ACHN (cell line): ENCODE measurements around the gene BCOR.

Experiments used
- DNase-seq: peaks from one replicate; pipeline ENCODE4 v3.0.0-alpha.2; 2015
- in situ Hi-C: cut with HindIII; loops from 2 replicates; pipeline ENCODE4 v1.10.0; 2017; ENCODE audit warnings: low sequenced_read_pairs, low pct_ligation_motif_present, low pct_unique_long_range_greater_than_20kb

BCOR gene

DNA sequence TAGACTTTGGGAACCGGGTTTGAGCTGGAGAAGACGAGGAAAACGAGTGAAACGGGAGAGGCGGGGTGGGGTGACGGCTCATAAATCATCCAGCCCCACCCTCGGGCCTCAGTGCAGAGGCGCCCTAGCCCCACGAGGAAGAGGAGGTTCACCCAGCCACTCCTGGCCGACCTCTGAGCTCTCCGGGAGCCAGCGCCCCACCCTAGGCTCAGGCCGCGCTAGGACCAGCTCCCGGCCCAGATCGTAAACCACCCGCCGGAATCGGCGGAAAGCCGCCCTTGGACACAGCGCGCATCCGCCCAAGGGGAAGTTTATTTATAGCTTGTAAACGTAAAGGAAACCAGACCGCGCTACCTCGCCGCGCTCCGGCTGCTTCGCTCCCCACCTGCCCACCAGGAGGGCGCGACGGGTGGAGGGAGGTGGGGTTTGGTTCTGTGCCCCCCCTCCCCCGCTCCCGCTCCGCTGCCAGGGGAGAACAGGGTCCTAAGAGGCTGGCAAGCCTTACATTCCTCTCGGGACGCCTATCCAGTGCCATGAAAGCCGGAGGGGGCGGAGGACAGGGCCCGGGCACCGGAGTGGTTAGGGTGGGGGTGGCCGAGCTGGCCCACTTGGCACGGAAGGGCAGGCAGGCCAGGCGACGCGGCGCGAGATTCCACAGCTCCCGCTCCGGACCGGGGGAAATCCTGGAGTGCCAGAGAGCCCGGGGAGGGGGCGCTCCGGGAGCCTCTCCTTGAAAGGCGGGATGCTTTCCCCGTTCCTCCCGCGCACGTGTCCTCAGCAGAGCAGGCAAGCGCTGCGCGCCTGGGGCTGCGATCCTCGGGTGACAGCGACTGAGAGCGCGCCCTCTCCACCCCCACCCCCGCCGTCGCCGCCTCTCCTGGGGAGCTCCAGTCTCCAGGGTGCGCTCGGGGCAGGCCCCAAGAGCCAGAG, 84.2 kb downstream of the BCOR start:
- in situ Hi-C loops = no loop called here
- peak; percentile 19 for DNase-seq

DNA sequence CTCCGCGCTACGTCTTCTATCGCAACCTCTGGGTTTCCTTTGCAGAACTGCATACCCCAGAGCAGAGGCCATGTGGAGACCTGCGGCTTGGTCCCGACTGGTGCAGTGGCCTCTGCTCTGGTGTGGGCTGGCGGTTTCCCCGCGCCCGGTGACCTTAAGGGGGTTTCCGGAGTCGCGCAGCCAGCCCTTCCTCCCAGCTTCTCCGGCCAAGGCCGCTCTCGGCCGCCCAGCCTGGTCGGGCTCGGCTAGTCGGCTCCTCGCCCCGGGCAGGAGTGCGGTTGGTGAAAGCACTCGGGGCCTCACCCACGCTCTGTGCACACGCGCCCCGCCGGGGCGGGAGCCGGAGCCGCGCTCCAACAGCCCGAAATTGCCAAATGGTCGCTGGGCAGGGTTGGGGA, 84.9 kb downstream of the BCOR start:
- in situ Hi-C loops = no loop called here
- no peak for DNase-seq

DNA sequence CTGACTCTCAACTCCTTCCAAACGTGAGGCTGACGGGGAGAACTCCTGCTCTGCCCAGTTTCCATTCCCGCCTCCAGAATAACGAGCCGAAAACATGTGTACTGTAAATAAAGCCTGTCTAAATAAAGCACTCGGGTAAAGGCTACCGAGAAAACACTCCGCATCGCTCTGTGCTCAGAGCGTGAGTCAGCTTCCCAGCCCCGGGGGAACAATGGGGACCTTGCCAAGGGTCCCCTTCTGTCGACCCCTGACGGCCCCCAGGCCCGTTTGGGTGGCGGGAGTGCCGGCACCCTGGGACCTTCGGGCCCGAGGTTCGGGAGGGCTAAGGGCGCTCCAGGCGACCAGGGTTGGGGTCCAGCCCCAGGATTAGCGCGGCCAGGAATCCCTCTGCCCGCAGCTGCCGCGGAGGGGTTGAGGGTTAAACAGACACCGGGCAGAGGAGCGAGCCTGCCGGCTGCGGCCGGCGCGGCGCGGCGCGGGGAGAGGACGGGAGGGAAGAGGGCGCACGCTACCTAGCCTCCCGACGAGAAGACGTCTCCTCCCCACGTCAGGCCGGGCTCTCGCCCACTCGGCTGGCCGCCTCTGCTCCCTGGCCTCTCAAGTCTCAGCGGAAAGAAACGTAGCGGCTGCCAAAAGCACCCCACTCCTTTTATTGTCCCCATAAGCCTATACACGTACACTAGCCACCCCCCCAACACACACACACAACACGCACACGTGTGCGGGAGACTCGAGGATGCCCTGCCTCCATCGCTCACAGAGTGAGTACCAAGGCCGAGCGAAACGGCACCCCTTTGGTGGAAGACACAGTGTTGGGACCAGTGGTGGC, 85.5 kb downstream of the BCOR start:
- in situ Hi-C loops = no loop called here
- DNase-seq = no peak

DNA sequence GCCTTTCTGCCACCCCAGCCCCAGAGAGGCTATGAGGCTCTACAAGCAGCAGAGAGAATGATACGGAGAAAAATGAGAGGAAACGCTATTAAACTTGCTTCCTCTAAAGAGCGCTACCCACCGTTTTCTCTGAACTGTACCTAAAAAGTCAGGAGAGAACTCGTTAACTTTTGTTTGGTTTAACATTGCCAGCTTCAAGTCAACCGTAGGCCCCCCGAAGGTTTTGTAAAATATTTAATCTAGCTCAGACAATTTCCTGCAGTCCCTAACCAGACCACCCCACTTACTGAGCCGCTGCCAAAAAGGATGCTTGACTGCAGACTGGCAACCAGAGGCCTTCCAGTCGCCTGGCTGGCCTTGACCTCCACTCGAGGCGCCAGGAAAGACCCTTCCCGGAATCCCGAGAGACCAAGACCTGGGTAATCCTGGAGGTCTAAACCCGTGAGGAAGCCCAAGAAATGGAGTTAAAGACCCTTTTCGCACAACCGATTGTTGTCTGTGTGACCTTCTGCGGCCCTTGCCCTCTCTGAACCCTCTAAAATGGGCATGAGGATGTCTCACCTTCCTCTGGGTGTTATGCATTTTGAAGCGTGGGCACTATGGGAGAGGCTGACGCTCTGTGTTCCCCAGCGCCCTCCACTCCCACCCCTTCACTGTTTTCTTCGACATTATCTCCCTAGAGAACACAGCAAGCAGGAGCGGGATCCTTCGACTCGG, 86.3 kb downstream of the BCOR start:
- in situ Hi-C loops = no loop called here
- no peak for DNase-seq

DNA sequence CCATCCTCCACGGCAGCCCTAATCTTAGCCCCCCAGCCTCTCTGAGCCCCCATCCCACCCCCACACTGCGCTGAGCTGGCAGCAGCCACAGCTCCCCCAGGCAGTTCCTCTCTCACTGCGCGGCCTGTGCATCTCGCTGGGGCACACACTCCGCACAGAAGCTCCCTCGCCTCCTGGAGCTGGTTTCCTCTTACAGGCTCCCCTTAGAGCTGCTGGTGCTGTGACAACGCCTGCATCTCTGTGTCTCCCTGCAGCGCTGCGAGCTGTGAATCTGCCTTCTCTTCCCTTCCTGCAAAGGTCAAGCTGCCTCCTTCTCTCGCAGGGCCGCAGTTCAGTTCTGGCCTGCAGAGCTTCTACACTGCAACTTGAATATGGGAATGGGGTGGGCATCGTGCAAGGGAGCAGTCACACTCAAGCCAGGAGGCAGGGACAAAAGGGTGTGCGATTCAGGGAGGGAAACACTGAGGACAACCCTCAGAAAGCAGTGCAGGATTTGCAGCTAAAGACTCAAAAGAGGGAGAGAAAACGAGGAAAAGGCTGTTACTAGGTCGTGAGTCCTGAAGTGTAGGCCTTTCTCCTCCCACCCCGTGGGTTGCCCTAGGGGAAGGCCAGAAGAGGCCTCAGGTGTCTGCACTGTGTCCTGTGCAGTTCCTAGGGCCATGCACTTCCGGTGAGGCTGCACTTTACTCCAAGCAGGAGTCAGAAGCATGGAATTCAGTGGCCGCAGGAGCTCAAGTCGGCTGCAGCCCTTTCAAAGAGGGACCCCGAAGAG, 87.0 kb downstream of the BCOR start:
- in situ Hi-C loops = no loop called here
- DNase-seq = no peak

DNA sequence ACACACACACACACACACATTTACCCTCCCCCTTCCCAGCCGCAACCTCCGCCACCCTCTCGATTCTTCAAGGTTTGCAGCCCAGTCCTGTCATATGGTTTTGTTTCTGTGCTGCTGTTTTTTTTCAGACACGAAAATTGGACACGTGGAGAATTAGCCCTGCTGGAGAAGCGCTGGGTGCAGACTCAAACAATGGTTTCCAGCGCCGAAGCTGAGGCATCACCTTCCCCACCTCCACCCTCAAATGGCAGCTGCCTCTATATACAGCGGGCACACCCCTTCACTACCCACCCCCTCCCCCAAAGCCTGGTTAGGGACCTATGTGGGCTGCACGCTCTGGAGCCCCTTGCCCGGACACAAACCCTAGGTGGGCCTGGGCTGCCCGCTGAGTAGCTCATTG, 87.9 kb downstream of the BCOR start:
- no peak for DNase-seq

DNA sequence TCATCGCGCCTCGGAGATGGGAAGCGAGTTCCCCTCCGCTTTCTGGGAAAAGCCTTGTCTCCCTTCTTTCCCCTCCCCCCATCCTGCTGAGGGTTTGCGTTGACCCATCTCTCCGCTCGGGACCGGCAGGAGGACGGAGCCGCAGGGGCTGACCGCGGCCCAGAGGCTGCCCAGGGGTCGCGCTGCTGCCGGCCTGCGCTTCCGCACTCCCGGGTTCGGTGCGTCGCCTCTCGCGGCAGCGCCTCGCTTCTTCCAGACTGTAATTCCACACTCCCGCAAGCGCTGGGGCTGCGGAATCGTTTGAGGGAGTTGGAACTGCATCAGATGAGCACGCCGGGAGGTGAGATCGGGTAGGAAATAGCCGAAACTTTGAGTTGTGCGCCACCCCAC, 88.3 kb downstream of the BCOR start:
- no peak for DNase-seq
- in situ Hi-C loops = no loop called here

More for the DNA sequence above, 87.9 kb downstream of the BCOR start:
- in situ Hi-C loops = no loop called here

DNA sequence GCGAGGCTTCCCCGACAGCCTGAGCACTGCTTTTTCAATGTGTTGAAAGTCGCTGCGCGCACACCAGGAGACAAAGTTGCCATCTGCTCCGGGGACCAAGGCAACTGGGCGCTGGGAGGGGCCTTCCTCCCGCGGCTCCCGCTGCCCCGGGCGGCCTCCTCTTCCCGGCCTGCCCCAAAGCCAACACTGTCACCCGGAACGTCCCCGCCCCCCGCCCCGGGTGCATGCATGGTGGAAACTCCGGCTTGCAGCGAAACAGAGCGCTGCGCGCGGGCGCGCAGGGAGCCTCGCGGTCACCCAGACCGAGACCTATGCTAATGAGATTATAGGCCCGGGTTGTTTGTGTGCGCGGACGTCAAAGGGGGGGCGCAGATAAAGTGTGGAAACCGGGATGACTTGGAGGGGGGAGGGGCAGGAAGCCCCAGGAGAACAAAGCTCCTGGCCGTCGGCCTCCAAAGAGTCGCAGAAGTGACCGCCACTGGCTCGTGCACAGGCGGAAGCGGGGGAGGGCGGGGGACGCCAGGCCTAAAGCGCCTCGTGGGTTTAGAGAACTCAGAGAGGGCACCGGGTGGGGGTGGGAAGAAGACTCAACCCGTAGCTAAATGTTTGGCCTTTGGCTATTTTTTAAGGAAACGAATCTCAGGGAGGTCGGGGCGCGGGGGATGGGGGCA, 88.8 kb downstream of the BCOR start:
- in situ Hi-C loops = no loop called here
- peak; percentile 0 for DNase-seq

DNA sequence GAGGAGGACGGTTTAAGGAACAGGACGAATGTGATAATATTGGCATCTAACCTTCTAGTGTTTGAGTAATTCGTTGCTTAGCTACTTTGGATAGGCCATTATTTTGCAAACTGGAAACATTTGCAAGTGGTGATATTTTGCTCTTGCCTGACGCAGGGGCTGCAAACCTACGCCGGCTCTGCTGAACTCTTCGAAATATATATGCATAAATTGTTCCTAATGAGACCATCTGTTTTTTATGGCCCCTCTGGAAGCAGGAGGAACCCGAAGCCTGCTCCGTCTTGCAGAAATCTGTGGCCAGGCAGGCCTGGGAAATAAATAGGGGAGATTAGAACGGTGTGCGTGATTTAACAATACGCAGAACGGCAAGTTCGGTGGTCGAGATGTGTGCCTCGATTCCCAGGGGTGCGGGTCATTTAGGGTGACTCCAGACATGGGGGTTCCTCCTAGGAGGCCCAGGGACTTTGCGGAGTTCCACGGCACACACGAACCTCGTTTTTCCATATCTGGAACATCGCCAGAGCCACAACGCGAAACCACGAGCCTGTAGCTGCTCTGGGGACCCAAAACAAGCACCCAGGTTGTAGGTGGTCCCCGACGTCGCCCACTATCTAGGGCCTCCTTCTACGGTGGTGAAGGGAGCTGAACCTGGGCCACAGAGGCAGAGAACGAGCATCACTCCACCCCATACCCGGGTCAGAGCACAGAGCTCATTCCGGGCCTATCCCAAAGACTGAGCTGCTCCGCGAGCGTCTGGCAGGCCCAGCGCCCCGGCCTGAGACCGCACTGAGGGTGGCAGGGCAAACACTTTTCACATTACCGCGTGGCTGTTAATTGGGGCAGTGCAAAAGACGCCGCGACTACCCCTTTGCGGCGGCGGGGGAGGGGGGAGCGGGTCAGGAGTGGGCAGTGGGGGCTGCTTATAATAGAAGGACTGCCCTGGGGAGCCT, 89.7 kb downstream of the BCOR start:
- in situ Hi-C loops = no loop called here
- no peak for DNase-seq

DNA sequence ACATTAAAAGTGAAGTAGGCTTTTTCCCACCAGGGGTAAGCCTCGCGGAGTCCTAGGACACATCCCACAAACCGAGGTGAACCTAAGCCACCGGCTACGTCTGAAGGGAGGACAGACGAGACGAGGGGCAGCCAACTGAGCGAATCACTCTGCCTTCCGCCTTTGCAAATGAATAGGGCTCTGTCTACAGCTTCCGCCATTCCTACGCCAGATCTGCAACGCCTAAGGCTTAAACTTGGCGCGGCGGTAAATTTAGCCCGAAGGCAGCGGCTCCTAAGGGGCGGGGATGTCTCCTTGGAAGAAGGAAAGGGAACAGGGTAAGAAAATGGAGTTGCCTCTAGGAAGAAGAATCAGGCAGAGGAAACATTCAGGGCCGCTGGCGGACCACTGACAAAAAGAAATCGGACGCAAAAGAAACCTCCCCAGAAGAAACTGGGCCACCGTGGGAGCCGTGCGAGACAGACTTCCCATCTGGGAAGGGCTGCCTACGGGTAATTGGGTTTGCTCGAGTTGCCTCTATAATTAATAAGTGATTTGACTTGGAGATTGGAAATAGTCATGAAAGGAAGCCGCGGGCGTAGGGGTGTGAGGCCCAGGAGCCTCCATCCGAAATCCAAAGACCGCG, 90.5 kb downstream of the BCOR start:
- in situ Hi-C loops = no loop called here
- no peak for DNase-seq

DNA sequence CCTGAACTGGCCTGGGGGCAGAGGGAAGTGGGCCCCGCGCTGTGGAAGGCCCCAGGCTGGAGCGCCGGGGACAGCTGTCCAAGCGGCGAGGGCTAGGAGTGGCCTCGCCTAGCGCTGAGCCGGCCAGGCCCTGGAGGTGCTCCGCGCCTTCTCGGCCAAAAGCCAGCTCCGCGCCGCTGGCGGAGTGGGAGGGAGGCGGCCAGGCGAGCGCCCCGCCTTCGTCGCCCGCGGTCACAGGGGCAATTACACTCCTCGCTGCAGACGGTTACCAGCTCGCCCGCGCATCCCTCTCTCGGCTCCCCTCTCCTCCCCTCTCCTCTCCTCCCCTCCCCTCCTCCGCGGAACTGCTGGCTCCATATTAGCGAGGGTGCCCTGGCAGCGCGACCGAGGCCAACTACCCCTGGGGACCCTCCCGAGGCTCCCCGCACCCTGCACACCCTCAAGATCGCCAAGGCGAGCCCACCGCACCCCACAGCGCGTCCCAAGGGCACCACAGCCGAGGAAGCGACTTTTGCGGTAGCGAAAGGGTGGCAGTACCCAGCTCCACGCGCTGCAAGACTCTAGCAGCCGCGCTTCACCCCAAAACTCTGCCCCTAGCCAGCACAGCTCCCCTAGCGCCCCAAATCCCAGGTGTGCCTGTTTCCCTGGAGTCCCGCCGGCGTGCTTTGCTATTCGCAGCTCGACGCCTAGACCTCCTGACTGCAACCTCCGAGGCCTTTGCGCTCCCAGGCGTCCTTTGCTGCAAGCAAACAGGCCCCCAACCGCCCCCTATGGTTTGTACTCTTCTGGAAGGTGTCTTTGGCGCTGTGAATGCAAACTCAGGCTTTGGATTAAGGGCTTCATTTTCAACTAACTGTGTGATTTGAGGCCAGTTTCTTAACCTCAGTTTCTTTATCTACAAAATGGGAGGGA, 91.4 kb downstream of the BCOR start:
- DNase-seq = no peak
- in situ Hi-C loops = no loop called here

DNA sequence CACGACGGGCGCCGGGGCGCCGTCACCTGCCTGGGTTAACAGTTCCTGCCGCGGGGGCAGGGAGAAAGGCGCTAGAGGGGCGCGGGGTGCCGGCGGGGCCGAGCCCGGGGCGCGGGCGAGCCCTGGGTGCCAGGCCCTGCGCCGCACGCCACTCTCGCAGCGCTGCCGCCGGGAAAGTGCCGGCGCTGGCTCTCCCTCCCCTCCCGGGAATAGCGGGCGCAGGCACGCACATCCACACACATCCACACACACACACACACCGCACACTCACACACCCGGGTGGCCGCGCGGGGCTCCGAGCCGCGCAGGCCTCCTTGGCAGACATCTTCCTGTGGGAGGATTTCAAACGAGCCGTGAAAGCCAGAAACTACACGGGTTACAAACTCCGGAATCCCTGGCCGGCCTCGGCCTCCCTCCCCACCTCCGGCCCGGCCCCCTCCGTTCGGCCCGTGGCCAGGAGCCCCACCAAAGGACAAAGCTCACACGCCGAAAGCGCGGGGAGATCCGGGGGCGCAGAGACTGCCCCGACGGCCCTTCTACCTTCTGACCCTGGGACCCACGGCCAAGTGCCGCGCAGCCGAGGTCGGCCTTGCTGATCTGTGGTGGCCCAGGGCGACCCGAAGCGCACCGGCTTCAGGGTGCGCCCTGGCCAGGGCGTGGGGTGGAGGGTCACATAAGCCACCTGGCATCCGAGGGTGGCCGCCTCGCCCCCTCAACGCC, 92.3 kb downstream of the BCOR start:
- in situ Hi-C loops = no loop called here
- no peak for DNase-seq

DNA sequence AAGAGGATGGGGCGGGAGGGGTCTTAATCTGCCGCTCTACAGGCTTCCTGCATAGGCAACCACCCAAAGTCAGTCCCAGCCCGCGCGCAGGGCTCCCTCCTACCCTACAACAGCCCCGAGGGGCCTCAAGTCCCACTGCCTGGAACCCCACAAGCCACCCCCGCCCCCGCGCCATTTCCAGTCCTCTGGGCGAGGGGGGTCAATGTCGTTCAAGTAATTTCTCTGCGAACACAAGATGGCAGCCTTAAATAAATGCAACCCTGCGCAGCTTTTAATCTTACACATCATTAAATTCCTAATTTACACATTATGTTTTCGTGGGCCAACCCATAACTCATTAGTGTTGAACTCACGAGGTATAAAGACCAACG, 92.9 kb downstream of the BCOR start:
- DNase-seq = no peak
- in situ Hi-C loops = no loop called here

DNA sequence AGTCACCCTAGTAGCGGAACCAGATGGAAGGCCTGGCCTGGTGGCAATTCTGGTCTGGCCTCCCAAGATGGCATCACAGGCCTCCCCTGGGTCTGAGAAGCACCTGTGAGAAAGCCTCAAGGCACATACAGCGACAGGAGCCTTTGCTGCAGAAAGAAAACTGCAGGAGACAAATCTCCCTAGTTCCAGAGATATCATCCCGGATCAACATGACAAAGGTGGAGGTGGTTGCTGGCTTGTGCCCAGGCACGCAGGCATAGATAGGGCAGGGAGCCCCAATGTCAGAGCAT, 93.6 kb downstream of the BCOR start:
- in situ Hi-C loops = no loop called here
- no peak for DNase-seq
